RWPE2 (cell line): ENCODE measurements around the gene B3GLCT.

Source experiments
- ATAC-seq: fragments of 200-7000 bp; cut with Tn5 transposase; 3 replicates; pipeline ENCODE4 v1.9.1; 2021; ENCODE audit warnings: low read depth
- DNase-seq: peaks from one replicate; pipeline ENCODE4 v3.0.0-alpha.2; 2020; ENCODE audit warnings: low spot score
- H3K27ac ChIP-seq: fragments of 450-650 bp; 2 replicates; pipeline ENCODE4 v1.5.1; 2017; ENCODE audit warnings: mild to moderate bottlenecking; ENCODE audit not compliant: poor library complexity, severe bottlenecking
- H3K27me3 ChIP-seq: fragments of 250-450 bp; sonication (Bioruptor Pico); 2 replicates; pipeline ENCODE4 v1.5.1; 2021; ENCODE audit warnings: mild to moderate bottlenecking, moderate library complexity; ENCODE audit not compliant: insufficient read depth, poor library complexity, severe bottlenecking
- H3K36me3 ChIP-seq: fragments of 250-450 bp; sonication (Bioruptor Pico); 2 replicates; pipeline ENCODE4 v1.5.1; 2020; ENCODE audit warnings: low read depth, mild to moderate bottlenecking, moderate library complexity
- H3K4me1 ChIP-seq: fragments of 250-450 bp; sonication (Bioruptor Pico); 2 replicates; pipeline ENCODE4 v1.5.1; 2021; ENCODE audit warnings: mild to moderate bottlenecking, moderate library complexity; ENCODE audit not compliant: insufficient read depth, poor library complexity, severe bottlenecking
- H3K4me3 ChIP-seq: fragments of 250-450 bp; sonication (Bioruptor Pico); 2 replicates; pipeline ENCODE4 v1.5.1; 2021; ENCODE audit warnings: mild to moderate bottlenecking, moderate library complexity; ENCODE audit not compliant: severe bottlenecking
- H3K9me3 ChIP-seq: fragments of 250-450 bp; sonication (Bioruptor Pico); 2 replicates; pipeline ENCODE4 v1.5.1; 2021; ENCODE audit warnings: mild to moderate bottlenecking, moderate library complexity; ENCODE audit not compliant: severe bottlenecking
- CTCF ChIP-seq: fragments of 450-650 bp; IDR thresholded peaks from one replicate; pipeline ENCODE4 v1.5.1; 2017; ENCODE audit warnings: mild to moderate bottlenecking, moderate library complexity; ENCODE audit not compliant: poor library complexity, severe bottlenecking

Gene B3GLCT

DNA sequence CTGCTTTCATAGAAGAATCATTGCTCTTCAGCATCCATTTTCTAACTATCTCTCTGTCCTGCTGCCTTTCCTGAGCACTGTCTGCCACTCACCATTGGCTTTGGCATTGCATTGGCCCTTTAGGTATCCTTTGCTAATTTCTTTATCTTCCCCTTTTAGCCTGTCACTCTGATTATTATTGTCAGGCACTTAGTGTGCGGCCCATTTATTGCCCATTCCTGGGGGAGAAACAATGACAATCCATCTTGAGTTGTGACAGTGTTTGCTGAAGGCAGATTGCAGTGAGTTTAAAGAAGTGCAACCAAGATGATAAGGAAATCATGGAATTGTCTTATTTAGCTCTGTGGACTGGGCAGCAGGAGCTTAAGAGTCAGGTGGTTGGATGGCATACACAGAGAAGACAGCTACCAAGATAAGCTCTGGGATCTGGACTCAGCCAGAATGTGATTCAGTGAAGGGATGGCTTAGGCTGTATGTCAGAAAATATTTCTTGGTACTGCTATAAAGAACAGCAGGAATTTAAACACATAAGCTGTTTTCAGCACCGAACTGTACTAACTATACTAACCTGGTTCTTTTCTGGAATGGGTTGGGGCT lies 25.3 kb downstream of the B3GLCT start:
- TF ChIP-seq CTCF = no peak
- ATAC-seq = no peak
- H3K4me3 ChIP-seq = no peak overlapping the region
- peaks cover 3% of the 10 kb centered on the region for H3K4me1 ChIP-seq
- no peak overlapping the region for H3K27ac ChIP-seq
- H3K27me3 ChIP-seq = no peaks in the 10 kb centered on the region
- no peaks in the 10 kb centered on the region for H3K9me3 ChIP-seq
- no peak for DNase-seq
- H3K36me3 ChIP-seq = no peaks in the 10 kb centered on the region

DNA sequence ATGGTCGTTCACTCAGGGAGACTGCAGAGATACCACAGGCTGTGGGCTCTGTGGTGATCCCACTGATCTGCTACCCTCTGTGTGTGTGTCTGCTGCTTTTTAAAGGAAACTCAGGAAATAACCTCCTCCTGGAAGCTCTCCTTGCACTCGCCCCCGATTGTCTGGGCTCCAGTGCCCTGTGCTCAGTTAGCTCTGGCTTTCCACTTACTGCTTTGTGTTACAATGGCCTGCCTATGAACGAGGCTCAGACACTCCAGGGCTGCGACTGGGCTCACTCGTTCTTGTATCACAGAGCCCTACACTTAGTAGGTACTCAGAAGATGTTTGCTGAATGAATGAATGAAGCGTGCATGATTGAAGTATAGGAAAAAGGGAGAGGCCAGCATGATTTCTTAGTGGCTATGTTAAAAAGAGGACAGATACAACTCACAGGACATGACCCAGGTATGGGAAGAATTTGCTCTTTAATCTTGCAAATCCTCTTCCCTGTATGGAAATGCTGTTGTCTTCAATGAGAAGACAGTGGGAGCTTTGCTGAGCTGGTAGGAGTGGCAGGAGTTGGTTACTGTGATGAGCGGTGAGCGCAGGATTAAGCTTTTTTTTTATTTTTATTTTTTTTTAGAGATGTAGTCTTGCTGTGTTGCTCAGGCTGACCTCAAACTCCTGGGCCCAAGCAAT lies 26.4 kb downstream of the B3GLCT start:
- peaks cover 3% of the 10 kb centered on the region for H3K4me1 ChIP-seq
- H3K27me3 ChIP-seq = no peaks in the 10 kb centered on the region
- H3K4me3 ChIP-seq = no peak overlapping the region
- no peak overlapping the region for H3K27ac ChIP-seq
- TF ChIP-seq CTCF = no peak
- H3K9me3 ChIP-seq = no peaks in the 10 kb centered on the region
- ATAC-seq = no peak
- DNase-seq = no peak
- no peaks in the 10 kb centered on the region for H3K36me3 ChIP-seq

GRCh38 chr13:31227063-31227462 lies 27.3 kb downstream of the B3GLCT start:
- TF ChIP-seq CTCF = no peak
- no peak for DNase-seq
- no peaks in the 10 kb centered on the region for H3K27me3 ChIP-seq

GRCh38 chr13:31227870-31228269 lies 28.1 kb downstream of the B3GLCT start:
- TF ChIP-seq CTCF = no peak
- Histone ChIP-seq H3K4me1 (peaks cover 3% of the 10 kb centered on the region), H3K4me3 (no peak overlapping the region), H3K27me3 (no peaks in the 10 kb centered on the region), H3K9me3 (no peaks in the 10 kb centered on the region), H3K27ac (no peak overlapping the region), H3K36me3 (no peaks in the 10 kb centered on the region)
- no peak for DNase-seq
- no peak for ATAC-seq

More at GRCh38 chr13:31227063-31227462, 27.3 kb downstream of the B3GLCT start:
- Histone ChIP-seq H3K9me3 (no peaks in the 10 kb centered on the region), H3K4me1 (peaks cover 3% of the 10 kb centered on the region), H3K27ac (no peak overlapping the region), H3K4me3 (no peak overlapping the region), H3K36me3 (no peaks in the 10 kb centered on the region)
- no peak for ATAC-seq

DNA sequence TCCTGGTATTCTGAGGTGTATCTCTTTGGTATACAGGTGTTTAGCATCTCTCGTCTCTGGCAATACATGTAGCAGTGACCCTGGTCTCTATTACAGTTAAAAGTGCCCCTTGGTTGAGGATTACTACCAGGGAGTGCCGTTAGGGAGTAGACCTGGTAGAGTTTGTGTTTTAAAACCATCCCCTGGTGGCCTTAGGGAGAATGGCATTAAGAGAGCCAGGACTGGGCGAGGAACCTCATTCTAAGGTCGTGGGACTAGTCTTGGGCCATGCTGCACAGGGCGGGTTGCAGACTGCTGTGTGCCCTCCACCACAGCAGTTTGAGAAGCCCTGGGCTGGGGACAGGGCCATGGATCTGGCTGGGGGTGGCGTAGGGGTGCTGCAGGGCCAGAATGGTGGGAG lies 35.0 kb downstream of the B3GLCT start:
- H3K9me3 ChIP-seq = no peaks in the 10 kb centered on the region
- no peaks in the 10 kb centered on the region for H3K36me3 ChIP-seq
- no peak for TF ChIP-seq CTCF
- H3K27me3 ChIP-seq = no peaks in the 10 kb centered on the region
- ATAC-seq = peak; percentile 50; the same call in 1 of the 3 replicates
- no peak for DNase-seq
- H3K27ac ChIP-seq = no peak overlapping the region
- H3K4me1 ChIP-seq = no peaks in the 10 kb centered on the region
- no peak overlapping the region for H3K4me3 ChIP-seq
